Measurements from ENCODE around the gene LY9. TPM values are rescaled to one million over a fixed set of nuclear protein-coding genes. Genes with fewer than 3 reads are reported as not detected.

LY9 gene
- total RNA-seq, 6 experiments from 2014 or later = 0.11 to 1.3 (median 0.37) TPM; not detected in 1

DNA sequence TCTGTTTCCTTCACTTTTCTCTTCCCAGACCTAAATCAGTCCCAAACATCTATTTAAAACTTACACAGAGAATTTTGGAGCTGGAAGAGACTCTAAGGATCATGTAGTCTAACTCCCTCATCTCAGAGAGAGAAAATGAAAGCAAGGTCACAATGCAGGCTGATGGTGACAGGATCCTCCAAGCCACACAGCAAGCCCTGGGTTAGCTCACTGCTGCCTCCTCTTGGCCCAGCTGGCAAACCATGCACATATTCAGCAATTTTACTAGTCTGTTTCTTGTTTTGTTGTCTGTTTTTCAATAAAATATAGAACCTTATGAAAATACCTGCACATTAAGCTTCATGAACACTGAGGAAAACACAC, 27.7 kb upstream of the LY9 start:
- no peak overlapping the region for H3K27ac ChIP-seq
- H3K36me3 ChIP-seq = no peaks in the 10 kb centered on the region
- no peak overlapping the region for H3K4me3 ChIP-seq
- TF ChIP-seq, protein P1, sequence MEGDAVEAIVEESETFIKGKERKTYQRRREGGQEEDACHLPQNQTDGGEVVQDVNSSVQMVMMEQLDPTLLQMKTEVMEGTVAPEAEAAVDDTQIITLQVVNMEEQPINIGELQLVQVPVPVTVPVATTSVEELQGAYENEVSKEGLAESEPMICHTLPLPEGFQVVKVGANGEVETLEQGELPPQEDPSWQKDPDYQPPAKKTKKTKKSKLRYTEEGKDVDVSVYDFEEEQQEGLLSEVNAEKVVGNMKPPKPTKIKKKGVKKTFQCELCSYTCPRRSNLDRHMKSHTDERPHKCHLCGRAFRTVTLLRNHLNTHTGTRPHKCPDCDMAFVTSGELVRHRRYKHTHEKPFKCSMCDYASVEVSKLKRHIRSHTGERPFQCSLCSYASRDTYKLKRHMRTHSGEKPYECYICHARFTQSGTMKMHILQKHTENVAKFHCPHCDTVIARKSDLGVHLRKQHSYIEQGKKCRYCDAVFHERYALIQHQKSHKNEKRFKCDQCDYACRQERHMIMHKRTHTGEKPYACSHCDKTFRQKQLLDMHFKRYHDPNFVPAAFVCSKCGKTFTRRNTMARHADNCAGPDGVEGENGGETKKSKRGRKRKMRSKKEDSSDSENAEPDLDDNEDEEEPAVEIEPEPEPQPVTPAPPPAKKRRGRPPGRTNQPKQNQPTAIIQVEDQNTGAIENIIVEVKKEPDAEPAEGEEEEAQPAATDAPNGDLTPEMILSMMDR (IDR thresholded peaks at IDR 0.05) = peak; percentile 38 to 63 (median 41)
- TF ChIP-seq POLR2A (IDR thresholded peaks at IDR 0.05) = no peak
- peak; percentile 76 to 98 (median 84) for ATAC-seq
- no peaks in the 10 kb centered on the region for H3K27me3 ChIP-seq
- no peaks in the 10 kb centered on the region for H3K4me1 ChIP-seq
- peak in 2 of 3 donors; percentile 45 to 62 for DNase-seq
- intact Hi-C loops (cut with DNase I) = no loop called here
- no peaks in the 10 kb centered on the region for H3K9me3 ChIP-seq

GRCh38 chr1:160772331-160772730, 23.6 kb upstream of the LY9 start:
- no peak overlapping the region for H3K27ac ChIP-seq
- no peaks in the 10 kb centered on the region for H3K4me1 ChIP-seq
- no peaks in the 10 kb centered on the region for H3K36me3 ChIP-seq
- no peak overlapping the region for H3K4me3 ChIP-seq
- ATAC-seq = no peak
- intact Hi-C loops (cut with DNase I) = no loop called here
- TF ChIP-seq, protein P1 (IDR thresholded peaks at IDR 0.05) = no peak
- no peak for TF ChIP-seq POLR2A (IDR thresholded peaks at IDR 0.05)
- WGBS (ENCODE audit: insufficient coverage, low coverage, low lambda C conversion rate, missing lambda C conversion rate) = 88% methylated on average over 1 of the region's 1 CpG
- no peaks in the 10 kb centered on the region for H3K27me3 ChIP-seq
- DNase-seq = no peak
- H3K9me3 ChIP-seq = no peaks in the 10 kb centered on the region

DNA sequence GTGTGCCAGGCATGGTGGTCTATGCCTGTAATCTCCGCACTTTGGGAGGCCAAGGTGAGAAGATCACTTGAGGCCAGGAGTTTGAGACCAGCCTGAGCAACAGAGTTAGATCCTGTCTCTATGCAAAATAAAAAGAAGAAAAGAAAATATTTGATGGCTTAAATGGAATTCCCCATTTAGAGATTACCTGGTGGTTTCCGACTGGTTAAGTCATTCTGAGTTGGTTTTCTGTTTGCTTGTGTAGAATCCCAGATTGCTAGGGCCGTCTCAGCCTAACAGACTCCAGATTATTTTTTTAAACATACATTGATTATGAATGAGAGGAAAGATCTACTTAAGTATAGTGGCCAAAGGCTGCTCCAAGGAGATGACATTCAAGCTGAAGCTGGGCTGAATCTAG, 22.9 kb upstream of the LY9 start:
- Histone ChIP-seq H3K4me3 (no peak overlapping the region), H3K36me3 (no peaks in the 10 kb centered on the region), H3K4me1 (no peaks in the 10 kb centered on the region), H3K27ac (no peak overlapping the region), H3K9me3 (no peaks in the 10 kb centered on the region), H3K27me3 (no peaks in the 10 kb centered on the region)
- intact Hi-C loops (cut with DNase I) = no loop called here
- ATAC-seq = no peak
- 66% methylated on average over 3 of the region's 3 CpGs for WGBS (ENCODE audit: insufficient coverage, low coverage, low lambda C conversion rate, missing lambda C conversion rate)
- TF ChIP-seq POLR2A (IDR thresholded peaks at IDR 0.05) = no peak
- TF ChIP-seq, protein P1 (IDR thresholded peaks at IDR 0.05) = no peak
- no peak for DNase-seq

DNA sequence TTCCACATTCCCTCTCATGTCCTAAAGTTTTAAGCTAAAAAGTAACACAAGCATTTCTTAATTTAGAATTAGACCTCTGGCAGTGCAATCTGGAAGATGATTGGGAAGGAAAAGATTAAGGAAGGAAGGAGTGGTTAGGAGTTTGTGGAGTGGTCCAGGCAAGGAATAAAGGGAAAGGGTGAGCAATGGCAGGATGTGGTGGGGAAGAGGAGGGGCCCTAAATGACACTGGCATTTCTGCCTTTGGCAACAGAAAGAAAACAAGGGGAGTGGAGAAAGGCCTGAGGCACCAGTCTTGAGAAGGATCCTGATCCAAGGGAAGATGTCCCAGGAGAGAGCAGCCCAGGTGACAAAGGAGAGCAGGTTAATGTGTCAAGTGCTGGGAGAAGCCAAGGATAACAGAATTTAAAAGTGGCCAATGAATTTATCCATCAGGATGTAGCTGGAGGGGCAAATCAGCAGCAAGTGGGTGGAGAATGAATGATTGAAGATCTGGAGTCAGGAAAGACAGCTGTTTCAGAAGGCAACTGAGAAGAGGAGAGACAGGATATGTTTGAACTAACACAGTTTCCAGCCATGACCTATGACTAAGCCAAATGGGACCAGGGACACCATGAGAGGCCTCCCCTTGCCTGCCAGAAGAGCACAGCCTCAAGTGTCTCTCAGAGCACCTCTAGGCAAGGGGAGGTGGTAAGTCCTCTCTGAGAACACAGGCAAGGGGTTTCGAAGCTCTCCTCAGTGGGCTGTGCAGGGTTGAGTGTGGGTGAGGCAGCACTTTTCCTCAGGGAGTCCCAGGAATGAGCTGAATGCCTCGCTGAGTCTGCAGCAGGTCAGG, 20.9 kb upstream of the LY9 start:
- ATAC-seq = no peak
- no peak overlapping the region for H3K4me3 ChIP-seq
- TF ChIP-seq, protein P1 (IDR thresholded peaks at IDR 0.05) = no peak
- TF ChIP-seq POLR2A (IDR thresholded peaks at IDR 0.05) = no peak
- H3K27me3 ChIP-seq = no peaks in the 10 kb centered on the region
- no peaks in the 10 kb centered on the region for H3K36me3 ChIP-seq
- intact Hi-C loops (cut with DNase I) = no loop called here
- no peaks in the 10 kb centered on the region for H3K9me3 ChIP-seq
- 80% methylated on average over 1 of the region's 2 CpGs for WGBS (ENCODE audit: insufficient coverage, low coverage, low lambda C conversion rate, missing lambda C conversion rate)
- no peak for DNase-seq
- H3K27ac ChIP-seq = no peak overlapping the region
- no peaks in the 10 kb centered on the region for H3K4me1 ChIP-seq

Data from right lobe of liver (tissue), 6 donors.